Stimulated activated effector memory CD8-positive, alpha-beta T cell treated with anti-CD3 and anti-CD28 coated beads, Interleukin-12 subunit alpha, Interleukin-12 subunit beta, amount 100 ng/mL, for 72 hours (primary cell): ENCODE data around the gene UNC5A.
A peak's percentile ranks its signal among the peaks of the same experiment; 100 is the strongest.

Source experiments
- ATAC-seq: fragments of 150-1000 bp; cut with Tn5 transposase; 2 replicates; pipeline ENCODE4 v1.10.0; 2021
- DNase-seq, 2 donors: peaks; one replicate each; pipeline ENCODE4 v3.0.0; 2021 to 2022; ENCODE audit warnings: low spot score in 2 of 2
- H3K27ac Mint-ChIP-seq: one replicate; pipeline ENCODE4 v1.8.0; 2022; ENCODE audit warnings: mild to moderate bottlenecking, mixed read lengths
- H3K36me3 Mint-ChIP-seq: one replicate; pipeline ENCODE4 v1.8.0; 2022; ENCODE audit warnings: mild to moderate bottlenecking, mixed read lengths
- H3K4me1 Mint-ChIP-seq: one replicate; pipeline ENCODE4 v1.8.0; 2022; ENCODE audit warnings: mixed read lengths
- H3K4me3 Mint-ChIP-seq: one replicate; pipeline ENCODE4 v1.8.0; 2022; ENCODE audit warnings: mild to moderate bottlenecking, mixed read lengths
- H3K9me3 Mint-ChIP-seq: one replicate; pipeline ENCODE4 v1.8.0; 2022; ENCODE audit warnings: mixed read lengths

Gene UNC5A

DNA sequence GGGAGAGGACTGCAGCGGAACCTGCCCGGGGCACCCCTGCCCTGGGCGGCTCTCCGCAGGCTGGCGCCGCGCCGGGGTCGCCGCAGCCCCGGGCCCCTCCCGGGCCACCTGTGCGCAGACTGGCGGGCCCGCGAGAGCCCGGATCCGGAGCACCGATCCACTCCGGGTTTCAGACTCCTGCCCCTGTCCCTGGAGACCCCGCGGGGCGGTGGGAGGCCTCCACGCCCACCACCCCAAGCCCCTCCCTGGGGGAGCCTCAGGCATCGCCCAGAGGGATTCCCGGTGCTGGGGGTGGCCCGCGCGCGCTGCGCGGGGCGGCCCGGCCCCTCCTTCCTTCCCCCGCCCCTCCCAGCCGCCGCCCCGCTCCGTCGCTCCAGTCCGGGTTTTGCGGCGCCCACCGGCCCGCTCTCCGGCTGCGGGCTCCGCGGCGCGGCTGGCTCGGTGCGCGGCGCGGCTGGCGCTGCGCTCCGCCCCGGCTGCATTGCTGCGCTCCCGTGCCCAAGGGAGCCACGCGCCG is at the start of gene UNC5A:
Gene UNC5A, plus strand, starts transcription at position 479 of the 517 bp plus-strand sequence. CDS start 192 bp downstream, outside the sequence.
- Mint-ChIP-seq H3K36me3 (no peaks in the 10 kb centered on the region), H3K27ac (no peak within 1 kb of the TSS), H3K9me3 (no peaks in the 10 kb centered on the region), H3K4me1 (peaks cover 21% of the 10 kb centered on the region), H3K4me3 (peak within 1 kb of the TSS; percentile 69)
- DNase-seq (peak; percentile 46 to 78), ATAC-seq (peak; percentile 43)

DNA sequence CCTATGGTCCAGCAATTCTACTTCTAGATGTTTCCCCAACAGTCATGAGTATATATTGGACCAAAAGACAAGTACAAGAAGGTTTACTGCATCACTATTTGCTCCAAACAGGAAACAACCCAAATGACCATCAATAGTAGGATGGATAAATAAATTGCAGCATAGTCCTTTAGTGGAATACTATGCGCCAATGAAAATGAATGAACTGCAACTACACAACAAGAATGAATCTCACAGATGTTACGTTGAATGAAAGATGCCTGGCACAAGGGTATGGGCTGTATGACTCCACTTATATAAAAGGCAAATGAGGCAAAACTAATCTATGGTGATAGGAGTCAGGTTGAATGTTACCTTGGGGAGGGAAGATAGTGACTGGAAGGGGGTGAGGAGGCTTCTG is 48.6 kb upstream of the UNC5A start:
- H3K4me3 Mint-ChIP-seq, result no peak overlapping the region
- H3K36me3 Mint-ChIP-seq, result no peaks in the 10 kb centered on the region
- H3K27ac Mint-ChIP-seq, result no peak overlapping the region
- ATAC-seq (no peak), DNase-seq (no peak)
- no peaks in the 10 kb centered on the region for H3K4me1 Mint-ChIP-seq
- H3K9me3 Mint-ChIP-seq, result peaks cover 18% of the 10 kb centered on the region

DNA sequence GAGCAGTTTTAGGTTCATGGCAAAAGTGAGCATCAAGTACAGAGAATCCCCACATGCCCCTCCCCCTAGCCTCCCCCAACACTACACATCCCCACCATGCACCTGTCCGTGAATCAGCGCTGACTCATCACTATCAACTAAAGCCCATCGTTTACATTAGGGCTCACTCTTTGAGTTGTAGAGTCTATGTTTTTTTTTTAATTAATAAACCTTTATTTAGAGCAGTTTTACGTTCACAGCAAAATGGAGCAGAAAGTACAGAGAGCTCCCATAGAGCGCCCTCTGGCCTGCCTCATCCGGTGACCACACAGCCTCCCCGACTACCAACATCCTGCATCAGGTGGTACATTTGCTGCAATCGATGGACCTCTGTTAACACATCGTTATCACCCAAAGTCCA is 47.9 kb upstream of the UNC5A start:
- DNase-seq (no peak), ATAC-seq (no peak)
- Mint-ChIP-seq H3K4me3 (no peak overlapping the region), H3K4me1 (no peaks in the 10 kb centered on the region), H3K27ac (no peak overlapping the region), H3K9me3 (peaks cover 18% of the 10 kb centered on the region), H3K36me3 (no peaks in the 10 kb centered on the region)

DNA sequence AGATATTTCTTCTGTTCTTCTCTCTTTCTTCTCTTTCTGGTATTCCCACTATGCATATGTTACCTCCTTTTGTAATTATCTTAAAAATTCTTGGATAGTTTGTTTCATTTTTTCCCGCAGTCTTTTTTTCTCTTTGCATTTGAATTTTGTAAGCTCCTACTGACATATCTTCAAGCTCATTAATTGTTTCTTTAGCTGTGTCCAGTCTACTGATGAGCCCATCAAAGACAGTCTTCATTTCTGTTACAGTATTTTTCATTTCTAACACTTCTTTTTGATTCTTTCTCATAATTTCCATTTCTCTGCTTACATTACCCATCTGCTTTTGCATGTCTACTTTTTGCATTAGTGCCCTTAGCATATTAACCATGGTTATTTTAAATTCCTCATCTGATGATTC is 44.7 kb upstream of the UNC5A start:
- Mint-ChIP-seq H3K4me3 (no peak overlapping the region), H3K9me3 (peaks cover 18% of the 10 kb centered on the region), H3K27ac (no peak overlapping the region), H3K36me3 (no peaks in the 10 kb centered on the region), H3K4me1 (no peaks in the 10 kb centered on the region)
- ATAC-seq (no peak), DNase-seq (no peak)

DNA sequence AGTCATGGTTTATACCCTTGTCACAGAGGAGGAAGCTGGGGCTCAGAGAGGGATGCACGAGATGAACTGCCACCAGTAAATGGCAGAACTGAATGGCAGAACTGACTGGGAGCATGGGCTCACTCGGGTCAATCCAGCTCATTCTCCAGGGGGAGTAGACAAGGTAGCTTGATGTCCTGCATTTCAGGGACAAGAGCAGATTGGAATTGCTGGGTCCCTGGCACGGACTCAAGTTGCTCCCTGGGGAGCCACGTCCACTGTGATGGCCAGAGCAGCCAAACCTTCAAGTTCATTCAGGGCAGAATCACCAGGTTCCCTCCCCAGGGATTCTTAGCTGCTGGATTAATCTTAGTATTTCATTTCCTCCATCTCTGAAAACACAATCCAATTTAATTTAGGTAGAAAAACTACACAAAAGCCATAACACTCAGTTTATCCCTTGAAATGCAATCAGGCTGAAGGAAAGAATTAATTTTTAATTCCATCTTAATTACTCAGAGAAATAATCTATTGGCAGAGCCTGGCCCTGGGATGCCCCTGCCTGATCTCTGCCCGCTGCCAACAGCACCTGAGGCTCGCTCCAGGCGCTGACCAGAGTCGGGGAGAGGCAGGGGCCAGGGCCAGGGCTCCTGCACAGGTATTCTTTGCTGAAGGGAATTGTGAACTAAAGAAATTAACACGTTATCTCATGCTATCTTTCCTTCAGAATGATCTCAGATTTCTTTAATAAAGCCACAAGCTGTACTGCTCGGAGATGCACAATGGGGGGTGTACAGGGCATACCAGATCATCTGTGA is 42.0 kb upstream of the UNC5A start:
- Mint-ChIP-seq H3K4me1 (no peaks in the 10 kb centered on the region), H3K27ac (no peak overlapping the region), H3K36me3 (no peaks in the 10 kb centered on the region), H3K4me3 (no peak overlapping the region), H3K9me3 (peaks cover 18% of the 10 kb centered on the region)
- no peak for DNase-seq
- no peak for ATAC-seq

DNA sequence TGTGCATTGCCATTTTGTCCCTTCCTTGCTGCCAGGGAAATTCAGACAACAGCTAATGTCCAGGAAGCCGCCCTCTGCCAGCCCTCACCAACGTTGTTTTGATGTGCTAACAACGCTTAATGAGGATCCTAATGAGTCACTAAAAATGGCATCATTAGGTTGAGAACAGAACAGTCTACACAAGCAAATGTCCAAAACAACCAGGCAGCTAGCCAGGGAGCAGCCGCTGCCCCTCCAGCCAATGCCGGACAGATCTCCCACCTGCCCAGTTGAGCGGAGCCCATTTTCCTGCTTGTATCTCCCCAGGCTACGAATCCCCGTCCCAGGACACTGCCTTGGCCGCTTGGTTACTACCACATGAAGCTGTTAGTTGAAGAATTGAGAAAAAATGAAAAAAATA is 40.4 kb upstream of the UNC5A start:
- Mint-ChIP-seq H3K27ac (no peak overlapping the region), H3K36me3 (no peaks in the 10 kb centered on the region), H3K9me3 (peaks cover 11% of the 10 kb centered on the region), H3K4me1 (no peaks in the 10 kb centered on the region), H3K4me3 (no peak overlapping the region)
- no peak for DNase-seq
- no peak for ATAC-seq

DNA sequence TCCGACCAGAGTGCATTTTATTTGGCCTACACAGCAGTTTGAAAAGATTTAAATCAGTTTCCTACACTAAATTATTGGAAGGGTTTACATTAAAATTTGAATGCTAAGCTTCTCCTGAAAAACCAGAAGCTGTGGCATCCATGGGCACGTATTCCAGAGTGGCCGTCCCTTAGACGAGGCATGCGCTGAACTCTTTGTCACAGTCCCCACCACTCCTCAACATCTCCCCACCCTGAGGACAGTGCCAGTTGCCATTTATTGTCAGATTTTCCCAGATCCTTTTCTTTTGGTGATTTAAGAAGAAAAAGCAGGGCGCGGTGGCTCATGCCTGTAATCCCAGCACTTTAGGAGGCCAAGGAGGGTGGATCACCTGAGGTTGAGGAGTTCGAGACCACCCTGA is 39.9 kb upstream of the UNC5A start:
- H3K36me3 Mint-ChIP-seq, result no peaks in the 10 kb centered on the region
- no peak overlapping the region for H3K4me3 Mint-ChIP-seq
- H3K9me3 Mint-ChIP-seq, result peaks cover 6% of the 10 kb centered on the region
- no peak for DNase-seq
- no peak for ATAC-seq
- H3K4me1 Mint-ChIP-seq, result no peaks in the 10 kb centered on the region
- no peak overlapping the region for H3K27ac Mint-ChIP-seq

DNA sequence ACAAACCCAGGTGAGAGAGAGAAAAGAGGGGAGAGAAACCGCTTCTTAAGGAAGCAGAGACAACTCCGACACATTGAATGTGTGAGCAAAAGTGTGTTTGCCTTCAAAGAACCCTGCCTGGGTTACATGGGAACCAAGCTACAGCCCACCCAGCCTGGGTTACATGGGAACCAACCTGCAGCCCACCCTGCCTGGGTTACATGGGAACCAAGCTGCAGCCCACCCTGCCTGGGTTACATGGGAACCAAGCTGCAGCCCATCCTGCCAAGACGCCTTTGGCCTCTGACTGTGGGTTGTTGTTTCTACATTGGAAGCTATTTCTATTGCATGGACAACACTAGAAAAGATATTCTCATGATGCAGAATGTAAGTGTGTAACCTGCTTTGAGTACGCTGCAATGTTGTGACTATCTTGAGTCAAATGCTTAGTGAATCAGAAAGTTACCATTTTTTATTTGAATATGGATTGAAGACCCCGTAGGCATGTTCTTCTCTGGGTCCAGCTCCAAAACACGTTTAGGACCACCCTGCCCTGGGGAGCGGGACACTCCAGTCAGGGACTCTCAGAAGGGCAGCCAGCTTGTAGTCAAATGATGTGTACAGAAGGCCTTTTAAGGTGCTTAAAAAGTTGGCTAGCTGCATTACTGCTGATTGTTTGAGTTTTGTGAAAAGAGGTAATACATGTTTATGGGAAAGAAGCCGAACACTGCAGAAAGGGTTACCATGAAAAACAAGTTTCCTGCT is 39.1 kb upstream of the UNC5A start:
- no peaks in the 10 kb centered on the region for H3K4me1 Mint-ChIP-seq
- no peak for DNase-seq
- no peaks in the 10 kb centered on the region for H3K36me3 Mint-ChIP-seq
- no peak overlapping the region for H3K27ac Mint-ChIP-seq
- H3K4me3 Mint-ChIP-seq, result no peak overlapping the region
- no peaks in the 10 kb centered on the region for H3K9me3 Mint-ChIP-seq
- no peak for ATAC-seq

DNA sequence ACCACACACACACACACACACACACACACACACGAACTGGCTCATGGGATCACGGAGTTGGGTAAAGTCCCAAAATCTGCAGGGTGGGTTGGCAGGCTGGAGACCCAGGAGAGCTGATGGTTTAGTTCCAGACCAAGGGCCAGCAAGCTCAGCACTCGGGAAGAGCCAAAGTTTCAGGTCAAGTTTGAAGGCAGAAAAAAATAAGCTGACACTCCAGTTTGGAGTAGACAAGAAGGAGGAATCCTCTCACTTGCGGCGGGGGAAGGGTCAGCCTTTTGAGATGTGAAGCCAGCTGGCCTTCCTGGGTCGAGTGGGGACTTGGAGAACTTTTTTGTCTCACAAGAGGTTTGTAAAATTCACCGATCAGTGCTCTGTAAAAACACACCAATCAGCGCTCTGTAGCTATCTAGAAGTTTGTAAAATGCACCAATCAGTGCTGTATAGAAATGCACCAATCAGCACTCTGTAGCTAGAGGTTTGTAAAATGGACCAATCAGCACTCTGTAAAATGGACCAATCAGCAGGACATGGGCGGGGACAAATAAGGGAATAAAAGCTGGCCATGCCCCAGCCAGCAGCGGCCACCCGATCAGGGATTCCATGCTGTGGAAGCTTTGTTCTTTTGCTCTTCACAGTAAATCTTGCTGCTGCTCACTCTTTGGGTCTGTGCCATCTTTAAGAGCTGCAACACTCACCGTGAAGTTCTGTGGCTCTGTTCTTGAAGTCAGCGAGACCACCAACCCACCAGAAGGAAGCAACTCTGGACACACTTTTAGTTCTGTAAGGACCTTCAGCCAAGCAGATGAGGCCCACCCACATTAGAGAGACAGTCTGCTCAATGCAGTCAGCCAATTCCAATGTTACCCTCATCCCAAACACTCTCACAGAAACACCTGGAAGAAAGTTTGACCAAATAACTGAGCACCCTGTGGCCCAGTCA is 37.8 kb upstream of the UNC5A start:
- Mint-ChIP-seq H3K27ac (no peak overlapping the region), H3K4me1 (no peaks in the 10 kb centered on the region), H3K4me3 (no peak overlapping the region), H3K36me3 (no peaks in the 10 kb centered on the region), H3K9me3 (no peaks in the 10 kb centered on the region)
- no peak for DNase-seq
- ATAC-seq, result no peak

DNA sequence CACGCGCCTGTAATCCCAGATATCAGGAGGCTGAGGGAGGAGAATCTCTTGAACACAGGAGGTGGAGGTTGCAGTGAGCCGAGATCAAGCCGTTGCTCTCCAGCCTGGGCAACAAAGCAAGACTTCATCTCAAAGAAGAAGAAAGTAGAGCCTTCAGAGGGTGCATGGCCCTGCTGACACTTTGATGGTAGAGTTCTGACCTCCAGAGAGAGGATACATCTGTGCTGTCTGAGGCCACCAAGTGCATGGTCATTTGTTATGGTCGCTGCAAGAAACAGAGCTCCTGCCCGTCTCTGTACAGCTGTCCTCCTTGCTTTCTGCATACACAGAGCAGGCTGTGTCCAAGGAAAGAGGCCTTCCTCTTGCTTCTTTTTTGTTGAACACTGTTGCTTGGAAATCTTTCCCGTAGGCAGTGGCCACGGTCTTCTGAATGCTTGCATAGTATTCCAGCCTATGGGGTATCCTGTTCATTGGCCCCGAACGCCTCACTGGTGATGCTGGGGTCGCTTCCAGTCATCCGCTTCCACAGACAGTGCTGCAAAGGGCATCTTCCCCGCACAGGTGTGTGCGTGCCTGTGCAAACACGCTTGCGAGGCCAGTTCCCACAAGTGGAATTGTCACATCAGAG is 36.8 kb upstream of the UNC5A start:
- Mint-ChIP-seq H3K36me3 (no peaks in the 10 kb centered on the region), H3K4me3 (no peak overlapping the region), H3K9me3 (no peaks in the 10 kb centered on the region), H3K4me1 (no peaks in the 10 kb centered on the region), H3K27ac (no peak overlapping the region)
- DNase-seq (no peak), ATAC-seq (no peak)

DNA sequence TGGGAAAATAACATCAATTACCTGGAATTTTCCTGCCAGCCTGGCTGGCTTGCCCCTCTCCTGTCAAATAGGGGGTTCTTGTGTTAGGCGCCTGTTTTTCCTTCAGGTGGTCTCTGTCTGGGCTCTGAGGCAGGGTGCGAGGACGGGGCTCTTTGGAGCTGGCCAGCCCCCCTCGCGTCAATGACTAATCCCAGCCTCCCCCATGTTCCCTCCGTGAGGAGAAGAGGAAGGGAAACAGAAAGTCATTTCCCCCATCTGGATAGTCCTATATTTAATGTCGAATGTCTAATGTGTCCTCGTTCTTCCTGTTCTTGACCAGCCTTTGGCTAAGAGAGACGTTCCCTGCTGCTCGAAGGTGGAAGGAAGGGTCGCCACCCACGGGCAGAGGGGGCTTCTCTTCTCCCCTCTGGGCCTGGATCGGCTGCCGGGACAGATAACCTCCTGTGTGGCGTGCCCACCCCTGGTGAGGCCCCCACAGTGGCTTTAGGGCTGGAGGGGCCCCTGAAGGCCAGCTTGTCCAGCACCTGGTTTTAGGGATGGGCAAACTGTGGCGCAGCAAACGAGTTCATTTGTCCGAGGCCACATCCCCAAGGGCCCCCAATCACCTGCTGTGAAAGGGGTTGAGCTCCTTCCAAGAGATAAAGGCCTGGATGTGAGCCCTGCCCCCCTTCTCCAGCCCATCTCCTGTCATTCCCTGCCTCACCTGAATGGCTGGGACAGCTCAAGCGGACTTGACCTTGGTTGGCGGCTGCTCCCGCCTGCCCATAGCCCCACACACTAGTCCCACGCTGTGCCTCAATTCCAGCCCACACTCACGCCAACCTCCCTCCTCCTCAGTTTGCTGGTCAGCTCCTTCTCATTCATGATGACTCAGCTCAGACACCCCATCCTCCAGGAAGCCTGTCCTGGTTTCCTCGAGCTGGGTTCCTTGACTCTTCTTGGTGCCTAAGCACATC is 35.9 kb upstream of the UNC5A start:
- Mint-ChIP-seq H3K4me3 (no peak overlapping the region), H3K4me1 (no peaks in the 10 kb centered on the region), H3K36me3 (no peaks in the 10 kb centered on the region), H3K27ac (no peak overlapping the region), H3K9me3 (no peaks in the 10 kb centered on the region)
- DNase-seq (no peak), ATAC-seq (no peak)

DNA sequence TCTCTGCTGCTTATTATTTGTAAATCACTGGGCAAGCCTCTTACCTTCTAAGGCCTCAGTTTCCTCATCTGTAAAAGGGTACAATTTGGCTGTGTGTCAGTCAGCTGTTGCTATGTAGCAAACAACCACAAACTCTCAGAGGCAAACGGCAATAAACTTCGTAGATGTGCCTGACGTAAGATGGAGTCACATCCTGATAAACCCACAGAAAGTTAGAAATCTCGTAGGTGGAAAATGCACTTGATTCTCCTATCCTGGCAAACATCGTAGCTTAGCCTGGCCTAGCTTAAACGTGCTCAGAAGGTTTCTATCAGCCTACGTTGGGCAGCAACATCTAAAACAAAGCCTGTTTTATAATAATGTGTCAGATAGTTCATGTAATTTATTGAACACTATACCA is 35.0 kb upstream of the UNC5A start:
- Mint-ChIP-seq H3K9me3 (no peaks in the 10 kb centered on the region), H3K4me1 (no peaks in the 10 kb centered on the region), H3K27ac (no peak overlapping the region), H3K4me3 (no peak overlapping the region), H3K36me3 (no peaks in the 10 kb centered on the region)
- DNase-seq (no peak), ATAC-seq (peak; percentile 68)

DNA sequence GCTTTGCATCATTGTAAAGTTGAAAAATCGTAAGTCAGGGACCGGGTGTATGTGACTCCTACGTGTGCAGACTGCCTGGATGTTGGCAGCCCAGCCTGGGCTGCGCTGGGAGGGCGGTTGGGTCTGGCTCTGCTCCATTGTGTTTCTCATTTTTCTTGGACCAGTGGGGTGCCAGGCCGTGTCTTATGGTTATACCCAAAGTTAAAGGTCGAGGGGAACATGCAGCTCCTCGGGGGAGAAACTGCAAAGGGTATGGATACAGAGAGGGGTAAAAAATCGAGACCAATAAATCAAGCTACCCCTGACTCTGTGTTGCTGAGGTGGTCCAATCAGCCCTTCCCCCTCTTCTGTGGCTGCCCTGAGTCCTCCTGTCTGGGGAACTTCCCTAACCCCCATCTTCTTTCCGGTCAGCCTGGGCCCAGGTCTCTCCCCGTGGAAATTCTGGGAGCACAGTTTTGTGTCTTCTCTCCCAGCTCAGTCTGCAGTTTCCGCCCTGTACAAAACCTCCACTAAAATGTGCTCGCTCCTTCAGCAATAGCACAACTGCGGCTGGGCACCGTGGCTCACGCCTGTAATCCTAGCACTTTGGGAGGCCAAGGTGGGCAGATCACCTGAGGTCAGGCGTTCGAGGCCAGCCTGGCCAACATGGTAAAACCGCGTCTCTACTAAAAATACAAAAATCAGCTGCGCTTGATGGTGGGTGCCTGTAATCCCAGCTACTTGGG is 34.1 kb upstream of the UNC5A start:
- Mint-ChIP-seq H3K27ac (no peak overlapping the region), H3K4me3 (no peak overlapping the region), H3K36me3 (no peaks in the 10 kb centered on the region), H3K4me1 (no peaks in the 10 kb centered on the region), H3K9me3 (no peaks in the 10 kb centered on the region)
- no peak for ATAC-seq
- DNase-seq, result no peak
